Right lobe of liver (tissue), 6 donors: ENCODE measurements around the gene FREM3. TPM values are rescaled to one million over a fixed set of nuclear protein-coding genes. Genes with fewer than 3 reads are reported as not detected.

Experiments used
- ATAC-seq, 4 donors: fragments of 200-7000 bp; cut with Tn5 transposase; one replicate each; pipeline ENCODE4 v1.9.1; 2020; ENCODE audit warnings: mild to moderate bottlenecking in 4 of 4, moderate library complexity in 4 of 4
- DNase-seq, 3 donors: peaks; one replicate each; pipeline ENCODE4 v3.0.0-alpha.2; 2020
- H3K27ac ChIP-seq, 3 donors: fragments of 200-600 bp; one replicate each; pipeline ENCODE4 v1.8.0; 2022
- H3K27me3 ChIP-seq, 2 donors: fragments of 200-600 bp; one replicate each; pipeline ENCODE4 v1.8.0; 2022
- H3K36me3 ChIP-seq, 4 donors: fragments of 200-600 bp; sonication (generic) in 1 of 4; one replicate each; pipeline versions ENCODE4 v1.5.1 to v1.8.0; 2017 to 2022; ENCODE audit warnings: control low read depth in 1 of 4
- H3K4me1 ChIP-seq, 4 donors: fragments of 200-600 bp; sonication (generic) in 1 of 4; one replicate each; pipeline versions ENCODE4 v1.5.1 to v1.8.0; 2017 to 2022; ENCODE audit warnings: control low read depth in 1 of 4
- H3K4me3 ChIP-seq, 3 donors: fragments of 200-600 bp; one replicate each; pipeline ENCODE4 v1.8.0; 2022
- H3K9me3 ChIP-seq, 4 donors: fragments of 200-600 bp; sonication (generic) in 1 of 4; one replicate each; pipeline versions ENCODE4 v1.5.1 to v1.8.0; 2017 to 2022; ENCODE audit warnings: control low read depth in 1 of 4
- POLR2A ChIP-seq: fragments of 450-650 bp; IDR thresholded peaks from one replicate; pipeline ENCODE4 v1.6.1; 2017; ENCODE audit warnings: antibody characterized with exemption, mild to moderate bottlenecking
- WGBS: methylation state at CpG from one replicate; pipeline ENCODE4 v1.1.6; 2018; ENCODE audit warnings: low coverage, low lambda C conversion rate; ENCODE audit not compliant: insufficient coverage; ENCODE audit errors: missing lambda C conversion rate; 5-methylcytosine and 5-hydroxymethylcytosine counted together
- intact Hi-C, 2 donors: fragments of 100-400 bp; cut with DNase I; formaldehyde crosslinking; loops; one replicate each; pipeline versions ENCODE4 v1.11.2 to v1.14.1; 2022
- total RNA-seq, 6 experiments: library from RNA; depleted of rRNA in 2 of 6; stranded (reverse); fragments of >200 nt in 2 of 6; fragmentation: NEBNext Ultra II Directional in 3 of 6; extraction: Animal tissue kit (Norgen Biotek cat#: 25700) in 3 of 6; gene quantifications; one replicate each; pipeline versions ENCODE4 v1.1.0 to v1.2.4, GENCODE V29; 2016 to 2023
- TF ChIP-seq, protein P1 (sequence below), 4 donors: fragments of 200-600 bp in 3 of 4; fragments of 450-650 bp in 1 of 4; IDR thresholded peaks; one replicate each; pipeline versions ENCODE4 v1.5.1 to v1.8.0; 2016 to 2022; ENCODE audit warnings: antibody characterized with exemption in 4 of 4, mild to moderate bottlenecking in 2 of 4
- donor health status: DM: no; HTN: yes; CAD: no.
- donor health status: DM: no; HTN: no; CAD: no.
- donor health status: DM: no; HTN: no; CAD: no.
- donor health status: DM: no; HTN: yes; CAD: no.
- donor health status: DM: no; HTN: yes; CAD: no.

FREM3 gene
- total RNA-seq, 6 experiments from 2014 or later, result not detected

- DNase-seq, result no peak
- intact Hi-C loops, result no loop called here
These were observed 42.1 kb downstream of the FREM3 start for GRCh38 chr4:143658336-143658735.

DNA sequence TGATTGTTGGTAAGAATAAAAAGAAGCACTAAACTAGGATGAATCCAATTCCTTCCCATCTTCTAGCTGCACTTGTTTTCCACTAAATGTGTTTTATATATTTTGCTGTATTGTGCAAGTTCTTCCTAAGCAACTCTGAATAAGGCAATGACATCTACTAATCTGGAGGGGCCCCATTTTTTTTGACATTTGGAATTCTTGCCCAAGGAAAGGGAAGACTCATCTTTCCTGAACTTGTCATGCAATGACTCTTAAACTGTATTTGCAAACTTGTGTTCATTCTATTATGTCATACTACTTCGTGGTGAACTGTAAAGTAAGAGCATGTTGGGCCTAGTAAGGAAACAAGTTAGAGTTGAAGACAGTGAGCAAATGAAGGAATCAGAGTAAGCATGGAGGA is 45.9 kb downstream of the FREM3 start:
- H3K36me3 ChIP-seq, result no peaks in the 10 kb centered on the region
- no peaks in the 10 kb centered on the region for H3K4me1 ChIP-seq
- no peak overlapping the region for H3K27ac ChIP-seq
- no peaks in the 10 kb centered on the region for H3K27me3 ChIP-seq
- no peaks in the 10 kb centered on the region for H3K9me3 ChIP-seq
- ATAC-seq, result no peak
- 67% methylated on average over 1 of the region's 1 CpG for WGBS
- H3K4me3 ChIP-seq, result no peak overlapping the region
- intact Hi-C loops, result no loop called here
- no peak for DNase-seq
- no peak for TF ChIP-seq POLR2A
- TF ChIP-seq, protein P1, sequence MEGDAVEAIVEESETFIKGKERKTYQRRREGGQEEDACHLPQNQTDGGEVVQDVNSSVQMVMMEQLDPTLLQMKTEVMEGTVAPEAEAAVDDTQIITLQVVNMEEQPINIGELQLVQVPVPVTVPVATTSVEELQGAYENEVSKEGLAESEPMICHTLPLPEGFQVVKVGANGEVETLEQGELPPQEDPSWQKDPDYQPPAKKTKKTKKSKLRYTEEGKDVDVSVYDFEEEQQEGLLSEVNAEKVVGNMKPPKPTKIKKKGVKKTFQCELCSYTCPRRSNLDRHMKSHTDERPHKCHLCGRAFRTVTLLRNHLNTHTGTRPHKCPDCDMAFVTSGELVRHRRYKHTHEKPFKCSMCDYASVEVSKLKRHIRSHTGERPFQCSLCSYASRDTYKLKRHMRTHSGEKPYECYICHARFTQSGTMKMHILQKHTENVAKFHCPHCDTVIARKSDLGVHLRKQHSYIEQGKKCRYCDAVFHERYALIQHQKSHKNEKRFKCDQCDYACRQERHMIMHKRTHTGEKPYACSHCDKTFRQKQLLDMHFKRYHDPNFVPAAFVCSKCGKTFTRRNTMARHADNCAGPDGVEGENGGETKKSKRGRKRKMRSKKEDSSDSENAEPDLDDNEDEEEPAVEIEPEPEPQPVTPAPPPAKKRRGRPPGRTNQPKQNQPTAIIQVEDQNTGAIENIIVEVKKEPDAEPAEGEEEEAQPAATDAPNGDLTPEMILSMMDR (IDR thresholded peaks at IDR 0.05), result no peak

More at GRCh38 chr4:143658336-143658735, 42.1 kb downstream of the FREM3 start:
- Histone ChIP-seq H3K4me3 (no peak overlapping the region), H3K9me3 (no peaks in the 10 kb centered on the region), H3K27ac (no peak overlapping the region), H3K4me1 (no peaks in the 10 kb centered on the region), H3K27me3 (no peaks in the 10 kb centered on the region), H3K36me3 (no peaks in the 10 kb centered on the region)
- 83% methylated on average over 4 of the region's 4 CpGs for WGBS
- ATAC-seq, result no peak
- TF ChIP-seq, protein P1 (IDR thresholded peaks at IDR 0.05), result no peak
- TF ChIP-seq POLR2A, result no peak

GRCh38 chr4:143653031-143653430 is 47.4 kb downstream of the FREM3 start:
- no peaks in the 10 kb centered on the region for H3K27me3 ChIP-seq
- H3K36me3 ChIP-seq, result no peaks in the 10 kb centered on the region
- 83% methylated on average over 3 of the region's 3 CpGs for WGBS
- intact Hi-C loops, result no loop called here
- no peaks in the 10 kb centered on the region for H3K4me1 ChIP-seq
- H3K9me3 ChIP-seq, result no peaks in the 10 kb centered on the region
- no peak overlapping the region for H3K4me3 ChIP-seq
- no peak for TF ChIP-seq POLR2A
- TF ChIP-seq, protein P1 (IDR thresholded peaks at IDR 0.05), result no peak
- no peak overlapping the region for H3K27ac ChIP-seq
- DNase-seq, result no peak
- ATAC-seq, result no peak

DNA sequence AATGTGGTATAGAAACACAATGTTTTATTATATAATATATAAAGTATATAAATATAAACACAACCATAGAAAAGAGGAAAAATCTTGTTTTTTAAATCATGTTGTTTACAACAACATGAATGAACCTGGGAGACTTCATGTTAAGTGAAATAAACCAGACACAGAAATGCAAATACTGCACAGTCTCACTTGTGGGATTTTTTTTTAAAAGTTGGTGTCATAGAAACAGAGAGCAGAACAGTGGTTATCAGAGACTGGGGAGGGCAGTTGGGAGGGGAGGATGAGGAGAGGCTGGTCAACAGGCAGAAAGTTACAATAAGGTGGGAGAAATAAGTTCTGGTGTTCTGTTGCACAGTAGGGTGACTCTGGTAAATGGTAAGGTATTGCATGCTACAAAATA is 57.1 kb downstream of the FREM3 start:
- ATAC-seq (no peak), DNase-seq (no peak)
- Histone ChIP-seq H3K4me3 (no peak overlapping the region), H3K4me1 (no peaks in the 10 kb centered on the region), H3K9me3 (no peaks in the 10 kb centered on the region), H3K27ac (no peak overlapping the region), H3K27me3 (no peaks in the 10 kb centered on the region), H3K36me3 (no peaks in the 10 kb centered on the region)
- intact Hi-C loops, result no loop called here
- TF ChIP-seq, protein P1 (IDR thresholded peaks at IDR 0.05), result no peak
- TF ChIP-seq POLR2A, result no peak

DNA sequence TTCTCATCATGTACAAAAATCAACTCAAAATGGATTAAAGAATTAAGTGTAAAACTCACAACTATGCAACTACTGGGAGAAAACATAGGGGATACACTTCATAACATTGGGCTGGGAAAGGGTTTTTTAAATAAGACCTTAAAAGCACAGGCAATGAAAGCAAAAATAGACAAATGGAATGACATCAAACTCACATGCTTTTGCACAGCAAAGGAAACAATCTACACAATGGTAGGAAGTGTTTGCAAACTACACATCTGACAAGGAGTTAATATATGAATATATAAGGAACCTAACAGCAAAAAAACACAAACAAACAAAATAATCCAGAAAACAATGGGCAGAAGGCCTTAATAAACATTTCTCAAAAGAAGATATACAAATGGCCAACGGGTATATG is 57.9 kb downstream of the FREM3 start:
- no peak overlapping the region for H3K27ac ChIP-seq
- no peaks in the 10 kb centered on the region for H3K36me3 ChIP-seq
- DNase-seq (no peak), ATAC-seq (no peak)
- no peak overlapping the region for H3K4me3 ChIP-seq
- no peak for TF ChIP-seq POLR2A
- TF ChIP-seq, protein P1 (IDR thresholded peaks at IDR 0.05), result no peak
- H3K9me3 ChIP-seq, result no peaks in the 10 kb centered on the region
- intact Hi-C loops, result no loop called here
- H3K4me1 ChIP-seq, result no peaks in the 10 kb centered on the region
- WGBS, result 42% methylated on average over 1 of the region's 1 CpG
- H3K27me3 ChIP-seq, result no peaks in the 10 kb centered on the region
